ENCODE measurements around the gene NRCAM.
"Not testable (repeated sequence)": the region's sequence is repeated elsewhere in the genome, so short reads cannot be mapped to it uniquely, and the experiment has no call there.

NRCAM gene

DNA sequence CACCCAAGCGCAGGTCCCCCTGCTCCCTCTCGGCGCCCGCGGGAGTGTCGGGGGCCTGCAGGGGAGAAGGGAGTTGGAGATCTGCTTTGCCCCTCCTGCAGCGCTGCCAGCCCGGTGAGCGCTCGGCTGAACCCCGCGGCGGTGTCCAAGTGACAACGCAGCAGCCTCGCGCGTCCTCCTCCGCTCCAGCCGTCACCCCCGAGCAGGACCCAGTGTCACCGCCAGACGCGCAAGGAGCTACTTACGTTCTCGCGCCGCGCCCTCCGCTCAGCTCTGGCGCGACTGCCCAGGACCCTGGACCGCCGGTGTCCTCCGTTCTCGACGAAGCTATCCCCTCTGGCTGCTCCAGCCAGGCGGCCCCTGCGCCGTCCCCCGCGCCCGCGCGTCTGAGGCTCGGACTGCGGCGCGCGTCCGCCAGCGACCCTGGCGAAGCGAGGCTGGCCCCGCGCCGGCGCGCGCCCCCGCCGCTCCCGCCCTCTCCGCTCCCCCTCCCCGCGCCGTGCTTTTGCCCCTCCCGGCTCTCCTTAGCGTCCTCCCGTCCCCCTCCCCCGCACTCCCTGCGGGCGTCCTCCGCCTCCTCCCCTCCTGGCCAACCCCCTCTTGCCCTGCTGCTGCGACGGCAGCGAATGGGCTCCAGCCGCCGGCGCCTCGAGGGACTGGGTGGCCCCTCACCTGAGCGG, at the start of gene NRCAM:
Gene NRCAM, minus strand, starts transcription at position 439 of the 680 bp plus-strand sequence. CDS start 216,372 bp downstream, outside the sequence.
- DNase-seq = no peak

DNA sequence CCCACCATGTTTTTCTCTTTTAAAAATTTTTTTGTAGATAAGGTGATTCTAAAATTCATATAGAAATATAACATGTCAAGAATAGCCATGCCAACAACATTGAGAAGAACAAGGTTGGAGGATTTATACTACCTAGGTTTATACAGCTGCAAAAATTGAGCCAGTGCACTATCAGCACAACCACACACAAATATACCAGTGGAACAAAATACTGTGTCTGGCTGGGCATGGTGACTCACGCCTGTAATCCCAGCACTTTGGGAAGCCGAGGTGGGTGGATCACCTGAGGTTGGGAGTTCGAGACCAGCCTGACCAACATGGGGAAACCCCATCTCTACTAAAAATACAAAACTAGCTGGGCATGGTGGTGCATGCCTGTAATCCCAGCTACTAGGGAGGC, 48.3 kb upstream of the NRCAM start:
- DNase-seq = not testable (repeated sequence)

DNA sequence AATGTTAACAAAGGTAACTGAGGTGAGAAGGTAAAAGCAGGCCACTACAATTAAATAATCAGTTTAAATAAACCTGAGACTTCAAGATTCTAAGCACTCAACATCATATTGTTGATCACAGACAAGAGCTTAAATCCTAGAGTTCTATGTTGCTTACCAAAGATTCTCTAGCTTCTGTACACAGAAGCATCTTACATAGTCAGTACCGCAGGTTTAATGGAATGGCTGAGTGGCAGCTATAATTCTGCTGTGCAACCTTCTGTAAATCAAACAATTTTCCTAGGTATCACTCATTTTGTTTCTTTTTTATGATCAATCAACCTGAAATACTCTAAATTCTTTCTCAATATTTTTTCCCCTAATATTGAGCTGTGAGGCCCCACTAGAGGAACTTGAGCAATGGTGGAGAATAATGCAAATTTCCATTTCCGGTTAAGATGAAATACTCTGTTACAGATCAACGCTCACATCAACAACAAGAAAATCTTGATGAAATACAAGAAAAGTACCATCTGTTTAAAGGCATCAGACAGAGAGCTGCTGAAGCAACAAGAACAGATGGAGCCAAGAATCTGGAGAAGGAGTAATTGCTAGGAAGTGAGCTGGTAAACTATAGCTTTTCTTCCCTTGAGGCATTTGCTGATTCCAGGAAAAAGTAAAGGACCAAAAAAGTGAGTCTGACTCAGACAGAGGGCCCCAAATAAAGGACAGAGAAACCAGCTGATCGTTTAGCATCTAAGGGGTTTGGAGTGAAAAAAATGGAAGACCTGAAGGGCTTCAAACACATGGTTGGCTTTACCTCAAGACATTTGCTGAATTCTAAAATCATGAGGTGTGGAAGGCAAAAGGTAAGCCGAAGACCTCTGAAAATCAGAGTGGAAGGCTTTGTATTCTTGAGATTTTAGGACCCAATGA, 47.1 kb upstream of the NRCAM start:
- no peak for DNase-seq

DNA sequence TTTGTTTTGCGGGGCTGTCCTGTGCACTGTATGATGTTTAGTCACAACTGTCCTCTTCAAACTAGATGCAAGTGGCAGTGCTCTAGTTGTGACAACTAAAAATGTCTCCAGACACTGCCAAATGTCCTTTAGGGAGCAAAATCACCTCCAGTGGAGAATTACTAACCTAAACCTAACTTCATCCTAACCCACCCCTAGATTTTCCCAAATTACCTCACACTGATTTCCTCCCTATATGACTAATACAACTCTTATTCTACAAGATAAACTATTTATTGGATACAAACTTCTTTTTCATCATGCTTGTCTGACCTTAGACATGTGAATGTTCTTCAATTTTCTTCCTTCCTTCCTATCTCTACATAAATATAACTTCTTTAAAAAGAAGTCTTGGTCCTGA, 43.3 kb upstream of the NRCAM start:
- no peak for DNase-seq

DNA sequence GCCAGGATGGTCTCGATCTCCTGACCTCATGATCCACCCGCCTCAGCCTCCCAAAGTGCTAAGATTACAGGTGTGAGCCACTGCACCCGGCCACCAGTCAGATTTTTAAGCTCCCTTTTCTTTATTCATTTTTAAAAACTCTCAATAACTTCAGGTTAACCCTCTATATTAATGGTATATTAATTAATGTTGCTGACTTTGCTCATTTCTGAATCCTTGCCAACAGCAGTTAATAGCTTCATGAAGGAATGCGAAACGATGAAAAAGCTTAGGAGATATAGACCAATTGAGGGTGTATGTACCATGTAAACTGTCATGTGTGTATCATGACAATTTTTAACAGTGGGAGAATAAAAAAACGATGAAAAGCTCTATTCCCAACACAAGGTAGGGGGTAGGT, 42.2 kb upstream of the NRCAM start:
- no peak for DNase-seq

DNA sequence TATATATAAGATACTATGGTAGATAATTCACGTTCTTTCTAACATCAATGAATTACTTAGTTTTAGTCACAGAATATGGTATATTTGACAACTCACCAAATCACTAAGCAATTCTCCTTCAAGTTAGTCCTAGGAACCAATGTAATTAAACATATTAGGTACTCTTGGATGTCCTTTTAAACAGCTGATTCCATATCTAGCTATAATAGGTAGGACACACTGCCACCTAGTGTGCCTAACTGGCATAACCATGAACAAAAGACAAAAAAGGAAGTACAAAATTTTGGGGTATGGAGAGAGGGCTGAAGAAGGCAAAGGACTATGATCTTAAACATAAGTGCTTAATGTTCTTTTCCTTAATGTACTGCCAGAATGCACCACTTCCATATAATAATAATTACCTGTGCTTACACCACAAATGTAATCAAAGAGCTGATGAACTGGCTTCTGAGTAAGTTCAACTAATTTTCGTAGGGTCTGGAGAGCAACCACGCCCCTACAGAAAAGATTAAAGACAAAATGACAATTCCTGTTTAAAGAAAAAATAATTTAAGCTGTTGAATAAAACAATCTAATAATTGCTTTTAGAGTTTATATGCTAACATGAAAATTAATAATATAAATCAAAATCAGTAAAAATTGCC, 41.0 kb upstream of the NRCAM start:
- DNase-seq = peak; percentile 38

DNA sequence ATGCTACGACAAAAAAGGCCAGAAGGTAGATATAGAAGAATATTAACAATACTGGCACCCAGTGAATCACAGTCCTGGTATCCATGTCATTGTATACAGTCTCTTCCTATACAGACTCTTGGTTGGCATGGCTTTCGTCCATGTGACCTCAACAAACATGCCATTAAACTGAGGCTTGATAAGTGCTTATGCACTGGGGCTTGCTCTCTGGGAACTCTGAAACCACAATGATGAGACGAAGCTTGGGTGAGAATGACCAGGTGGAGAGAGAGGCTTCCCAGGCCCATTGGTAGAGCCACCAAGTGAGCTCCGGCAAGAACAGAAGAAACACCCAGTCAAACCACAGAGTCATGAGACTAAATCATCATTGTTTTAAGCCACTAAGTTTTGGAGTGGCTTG, 36.5 kb upstream of the NRCAM start:
- DNase-seq = no peak

DNA sequence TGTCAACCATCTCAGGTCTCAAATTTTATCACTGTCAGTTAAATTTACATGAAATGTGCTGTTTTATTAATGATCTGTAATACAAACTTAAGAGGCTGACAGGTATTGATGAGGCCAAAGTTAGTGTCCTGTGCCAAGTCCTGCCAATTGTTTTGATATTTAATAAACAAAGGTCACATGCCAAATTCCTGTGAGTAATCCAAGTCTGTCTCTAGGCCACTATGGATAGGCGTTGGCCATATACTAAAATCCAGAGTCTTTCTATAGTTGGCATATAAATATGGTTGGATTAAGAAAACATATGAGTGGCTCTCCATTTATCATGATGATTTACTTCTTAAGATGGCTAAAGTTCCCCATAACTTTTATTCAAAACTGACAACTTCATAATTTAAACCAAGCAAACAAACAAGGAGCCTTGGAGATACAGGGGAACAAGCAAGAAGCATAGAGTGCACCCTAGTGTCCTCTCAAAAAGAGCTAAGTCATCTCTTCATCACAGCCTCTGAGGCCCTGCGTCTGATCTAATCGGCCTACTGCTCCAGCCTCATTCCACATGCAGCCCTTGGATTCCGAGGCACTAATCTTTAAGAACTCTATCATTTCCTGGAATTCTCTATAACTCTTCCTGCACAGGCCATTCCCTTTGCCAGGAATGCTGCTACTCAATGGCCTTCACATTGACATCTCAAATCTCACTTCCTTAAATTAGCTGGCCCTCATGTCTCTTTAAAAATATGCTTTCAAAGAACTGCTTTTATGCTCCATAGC, 32.7 kb upstream of the NRCAM start:
- DNase-seq = no peak

DNA sequence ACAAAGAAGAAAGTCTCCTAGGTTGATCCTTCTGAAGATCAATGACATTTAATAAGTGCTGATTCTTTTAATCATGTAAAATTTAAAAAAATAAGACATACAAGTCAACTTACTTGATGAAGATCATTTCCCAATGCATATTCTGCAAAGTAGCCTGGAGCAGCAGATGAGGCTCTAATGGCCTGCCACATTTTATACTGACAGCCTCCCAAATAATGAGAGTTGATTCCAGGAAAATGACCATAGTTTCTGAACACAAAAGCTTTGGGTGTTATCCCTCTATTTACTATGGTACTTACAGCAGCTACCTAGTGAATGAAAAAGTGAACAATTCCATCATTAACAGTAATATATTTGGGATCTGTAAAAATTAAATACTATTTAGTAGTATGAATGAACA, 31.4 kb upstream of the NRCAM start:
- DNase-seq = no peak

DNA sequence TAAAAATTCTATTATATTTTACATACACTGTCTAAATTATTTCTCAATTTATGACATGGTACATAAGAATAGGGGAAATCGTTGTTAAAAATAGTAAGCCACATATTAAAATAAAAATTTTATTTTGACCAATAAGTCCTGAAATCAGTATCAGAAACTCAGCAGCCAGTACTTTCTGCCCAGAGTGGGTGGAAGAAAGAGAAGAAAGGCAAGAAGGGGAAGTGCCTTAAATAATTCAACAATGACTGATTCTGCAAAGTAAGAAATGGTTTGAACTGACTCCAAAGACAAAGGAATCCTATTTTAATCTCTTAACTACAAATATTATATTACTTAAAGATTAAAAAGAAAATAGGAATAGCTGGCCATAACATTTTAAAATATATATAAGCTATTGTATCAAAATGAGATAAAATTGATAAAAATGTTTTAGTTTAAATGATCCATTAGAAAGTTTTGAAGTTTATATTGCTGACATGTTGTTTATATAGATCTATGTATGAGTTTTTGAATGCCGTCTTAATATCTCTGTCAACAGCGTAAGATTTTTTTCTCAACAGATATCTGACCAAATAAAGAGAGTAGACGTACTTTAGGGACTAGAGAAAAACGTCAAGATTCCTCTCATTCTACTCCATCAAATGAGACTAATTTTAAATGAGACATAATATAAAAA, 30.2 kb upstream of the NRCAM start:
- no peak for DNase-seq

DNA sequence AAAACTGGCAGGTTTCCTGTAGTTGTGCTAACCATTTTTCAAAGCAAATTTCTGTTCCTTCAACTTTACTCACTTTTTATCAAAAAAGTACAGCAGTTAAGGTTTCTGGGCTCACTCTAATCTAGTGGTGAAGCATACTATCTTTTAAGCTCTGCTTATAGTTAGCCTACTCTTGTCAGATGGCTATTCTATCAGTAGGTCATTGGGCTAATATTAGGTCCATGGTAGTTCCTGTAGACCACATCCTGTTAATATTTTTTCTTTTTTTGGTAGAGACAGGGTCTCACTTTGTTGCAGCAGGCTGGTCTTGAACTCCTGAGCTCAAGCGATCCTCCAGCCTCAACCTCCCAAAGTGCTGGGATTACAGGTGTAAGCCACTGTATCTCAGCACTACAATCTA, 27.9 kb upstream of the NRCAM start:
- no peak for DNase-seq

DNA sequence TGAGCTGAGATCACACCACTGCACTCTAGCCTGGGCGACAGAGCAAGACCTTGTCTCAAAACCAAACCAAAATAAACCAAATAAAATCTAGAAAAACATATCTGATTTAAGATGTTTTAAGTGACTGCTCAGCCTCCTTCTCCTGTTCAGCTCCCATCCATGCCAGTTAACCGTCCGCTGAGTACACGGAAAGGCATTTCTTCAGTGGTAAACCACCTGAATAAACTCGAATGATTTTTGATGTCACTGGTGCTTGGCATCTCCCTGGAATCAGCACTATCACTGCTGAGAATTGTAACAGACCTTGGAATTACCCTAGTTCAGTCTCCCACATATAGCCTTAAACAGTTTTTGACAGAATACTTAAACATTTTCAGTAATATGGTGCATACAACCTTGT, 24.1 kb upstream of the NRCAM start:
- DNase-seq = no peak

DNA sequence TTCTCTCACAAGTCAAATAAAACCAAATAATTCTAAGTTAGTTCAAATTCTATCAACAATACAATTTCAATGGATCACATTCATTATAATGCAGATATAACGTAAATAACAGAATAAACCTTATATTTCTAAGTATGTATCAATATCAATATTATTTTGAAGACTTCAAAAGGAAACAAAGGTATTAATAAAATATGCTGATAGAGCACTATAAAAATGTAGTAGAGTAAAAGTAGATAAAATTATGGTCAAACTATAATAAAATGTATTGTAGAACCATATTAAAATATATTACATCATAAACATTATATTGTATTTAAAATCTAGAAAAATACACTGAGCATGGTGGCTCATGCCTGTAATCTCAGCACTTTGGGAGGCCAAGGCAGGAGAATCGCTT, 23.5 kb upstream of the NRCAM start:
- DNase-seq = no peak

DNA sequence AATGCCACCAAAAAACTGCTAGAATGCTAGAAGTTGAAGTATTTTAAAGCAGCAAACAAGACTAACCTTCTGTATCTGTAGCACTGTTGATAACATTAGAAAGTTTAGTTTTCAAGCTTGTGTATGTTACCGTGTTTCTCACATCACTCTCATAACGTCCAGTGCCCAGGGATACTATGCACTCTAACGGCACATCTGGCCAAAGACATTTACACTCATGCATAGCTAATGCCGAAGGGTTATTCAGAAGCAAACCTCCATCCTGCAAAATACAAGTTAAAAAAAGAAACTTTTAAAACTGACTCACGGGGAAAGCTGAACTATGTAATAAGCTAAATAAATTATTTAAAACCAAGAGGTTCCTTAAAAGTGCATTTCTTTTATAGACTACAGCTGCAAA, 22.9 kb upstream of the NRCAM start:
- no peak for DNase-seq

DNA sequence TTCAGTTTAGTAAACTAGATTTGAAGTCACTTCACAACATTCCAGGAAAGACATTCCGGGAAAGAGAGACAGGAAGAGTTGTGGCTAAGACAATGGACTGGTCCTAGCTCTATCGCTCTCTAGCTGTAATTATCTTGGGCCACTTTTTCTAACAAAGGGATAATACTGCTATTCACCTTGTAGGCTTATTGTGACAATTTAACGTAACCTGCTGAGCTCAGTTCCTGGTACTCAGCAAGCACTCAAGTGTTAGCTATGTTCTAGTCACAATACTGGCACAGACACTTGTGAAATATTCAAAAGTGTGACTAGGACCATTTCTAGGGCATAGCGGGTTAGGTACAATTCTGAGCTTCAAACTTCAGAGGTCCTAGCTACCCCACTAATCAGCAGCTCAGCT, 12.0 kb upstream of the NRCAM start:
- DNase-seq = no peak

DNA sequence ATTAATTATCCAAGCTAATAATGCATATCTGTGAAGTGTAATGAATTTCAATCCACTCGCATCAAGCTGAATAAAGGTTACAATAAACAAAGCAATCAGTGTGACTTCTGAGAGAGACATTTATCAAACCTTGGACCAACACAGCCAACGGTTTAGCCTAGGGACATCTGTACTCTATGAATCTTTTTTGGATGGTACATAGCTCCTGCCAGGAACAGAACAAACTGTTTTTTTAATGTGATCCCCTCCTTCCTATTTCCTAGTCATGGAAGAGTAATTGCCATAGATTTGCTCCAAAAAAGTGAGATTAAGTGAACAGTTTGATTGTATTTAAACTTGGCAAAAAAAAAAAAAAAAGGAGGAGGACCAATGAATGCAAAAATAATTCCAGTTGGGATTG, 11.2 kb upstream of the NRCAM start:
- DNase-seq = no peak

DNA sequence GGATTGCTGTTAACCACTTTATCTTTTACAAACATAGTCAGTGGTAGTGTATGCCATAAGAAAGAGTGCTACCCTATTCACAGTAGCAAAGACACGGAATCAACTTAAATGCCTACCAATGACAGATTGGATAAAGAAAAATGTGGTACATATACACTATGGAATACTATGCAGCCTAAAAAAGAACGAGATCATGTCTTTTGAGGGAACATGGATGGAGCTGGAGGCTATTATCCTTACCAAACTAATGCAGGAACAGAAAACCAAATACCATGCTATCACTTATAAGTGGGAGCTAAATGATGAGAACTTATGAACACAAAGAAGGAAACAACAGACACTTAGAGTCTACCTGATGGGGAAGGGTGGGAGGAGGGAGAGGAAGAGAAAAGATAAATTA, 10.1 kb upstream of the NRCAM start:
- not testable (repeated sequence) for DNase-seq

DNA sequence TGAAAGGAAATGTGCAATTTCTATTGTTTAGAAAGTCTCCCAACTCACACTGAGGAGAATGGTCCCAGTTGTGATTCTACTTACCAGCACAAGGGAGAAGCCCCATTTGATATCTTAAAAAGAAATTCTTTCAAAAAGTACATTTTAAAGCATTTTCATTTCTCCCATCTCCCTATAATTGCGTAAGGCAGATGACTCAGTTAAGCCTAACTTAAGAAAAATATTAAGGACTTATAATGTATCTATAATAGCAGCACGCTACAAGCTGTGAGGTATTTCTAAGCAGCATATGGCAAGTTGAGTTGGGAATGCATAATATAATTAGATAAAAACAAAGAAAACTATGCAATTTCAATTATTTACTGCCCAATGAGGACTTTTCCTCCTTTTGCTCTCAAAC, 8.5 kb upstream of the NRCAM start:
- DNase-seq = no peak

DNA sequence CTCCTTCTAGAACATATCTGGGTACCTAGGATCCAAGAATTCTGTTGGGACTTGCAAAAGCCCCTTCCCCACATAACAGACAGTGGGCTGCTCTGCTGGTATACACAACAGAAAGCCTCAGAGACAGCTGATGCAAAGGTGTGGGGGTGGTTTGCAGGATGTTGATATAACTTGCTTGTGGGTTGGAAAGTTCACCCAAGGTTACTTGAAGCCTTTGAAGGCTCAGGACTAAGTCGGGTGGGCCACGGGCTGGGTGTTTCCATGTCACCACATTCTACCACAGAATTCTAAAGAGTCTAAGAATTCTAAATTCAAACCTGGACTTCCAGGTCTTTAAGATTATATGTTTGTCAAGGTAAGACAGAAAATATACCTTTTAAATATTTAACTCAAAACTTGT, 7.4 kb upstream of the NRCAM start:
- no peak for DNase-seq

DNA sequence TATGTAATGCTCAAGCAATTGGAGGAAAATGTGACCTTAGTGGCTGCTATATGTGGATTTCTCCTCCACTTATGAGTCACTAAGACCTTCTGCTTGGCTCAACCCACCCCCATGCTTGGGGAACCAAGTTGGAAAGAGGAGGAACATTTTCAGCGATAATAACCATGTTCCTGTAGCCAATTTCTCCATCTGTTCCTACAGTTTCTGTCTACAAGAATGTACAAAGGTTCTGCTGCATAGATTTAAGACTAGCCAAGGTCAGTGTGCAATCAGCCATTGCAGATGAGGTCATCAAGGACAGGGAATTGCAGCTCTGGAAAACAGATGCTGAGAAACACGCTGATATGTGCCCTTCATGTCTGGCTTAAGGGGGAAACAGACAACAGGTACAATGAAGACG, 5.6 kb upstream of the NRCAM start:
- no peak for DNase-seq

DNA sequence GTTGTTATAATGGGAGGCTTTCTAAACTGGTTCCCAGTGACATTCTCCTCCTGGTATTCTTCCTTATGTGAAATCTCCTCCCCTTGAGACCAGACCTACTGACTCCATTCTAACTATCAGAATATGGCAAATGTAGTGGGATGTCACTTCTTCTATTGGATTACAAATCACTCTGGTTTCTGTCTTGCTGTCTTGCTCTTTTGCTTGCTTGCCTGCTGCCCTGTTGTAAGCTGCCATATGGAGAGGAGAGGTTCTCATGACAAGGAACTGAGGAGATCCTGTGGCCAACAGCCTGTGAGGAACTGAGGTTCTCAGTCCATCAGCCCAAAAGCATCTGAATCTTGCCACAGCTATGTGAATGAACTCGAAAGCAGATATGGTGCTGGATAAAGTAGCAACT, 4.7 kb upstream of the NRCAM start:
- DNase-seq = no peak

DNA sequence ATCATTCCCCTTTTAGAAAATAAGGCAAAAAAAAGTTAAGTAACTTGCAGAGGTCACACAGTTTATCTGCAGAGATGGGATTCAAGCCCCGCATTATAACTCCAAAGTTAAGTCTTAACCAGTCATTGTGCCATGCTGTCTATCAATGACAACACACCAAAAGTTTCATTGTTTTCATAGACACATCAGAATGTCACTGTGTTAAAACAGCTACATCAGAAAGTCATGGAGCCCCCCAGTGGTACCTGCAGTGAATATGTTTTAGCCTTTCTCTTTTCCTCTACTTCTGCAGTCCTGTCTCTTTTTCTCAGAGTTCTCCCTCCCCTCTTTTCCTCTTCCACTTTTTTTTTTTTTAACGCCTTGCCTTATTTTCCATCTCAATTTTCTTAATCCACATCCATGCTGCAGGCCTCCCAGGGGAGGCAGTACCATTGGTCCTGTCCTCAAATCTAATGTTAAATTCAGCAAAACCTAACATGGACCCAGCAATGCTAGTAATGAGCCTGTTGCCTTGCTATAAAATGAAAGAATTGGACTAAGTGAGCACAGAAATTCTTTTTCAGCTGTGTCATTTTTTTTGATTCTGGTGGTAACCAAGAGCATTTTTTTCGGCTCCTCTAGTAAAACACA, 3.8 kb upstream of the NRCAM start:
- DNase-seq = no peak
